ENCODE data around the gene GPC1. TPM values are rescaled to one million over a fixed set of nuclear protein-coding genes. Genes with fewer than 3 reads are reported as not detected.

The GPC1 gene
- total and polyA plus RNA-seq, 2 experiments from 2014 or later: 9.0 to 46.2 TPM

- TF ChIP-seq REST (IDR thresholded peaks at IDR 0.05; ENCODE audit: unreplicated experiment): no peak
- no peak for TF ChIP-seq NANOG (IDR thresholded peaks at IDR 0.05; ENCODE audit: borderline replicate concordance)
- TF ChIP-seq ETS1 (IDR thresholded peaks at IDR 0.05): no peak
- no peak for TF ChIP-seq JUNB (IDR thresholded peaks at IDR 0.05; ENCODE audit: unreplicated experiment)
- no peak for TF ChIP-seq CREB1 (CRISPR knock-in tag; IDR thresholded peaks at IDR 0.05; ENCODE audit: low read depth)
These were observed 2.0 kb downstream of the GPC1 start (continued) for GRCh38 chr2:240437551-240437860.

GRCh38 chr2:240437861-240438809 is 2.7 kb downstream of the GPC1 start:
- Histone ChIP-seq H3K4me1 (ENCODE audit: insufficient read depth) (peaks cover 8% of the 10 kb centered on the region; the same call in 1 of the 2 replicates), H3K36me3 (ENCODE audit: insufficient read depth) (no peaks in the 10 kb centered on the region), H3F3A (replicated peaks; ENCODE audit: low read depth) (0 out of 2 replicates have a peak, but pooled peaks cover 2% of the 10 kb centered on the region), H3K27ac (ENCODE audit: low read depth) (no peak overlapping the region), H3K4me2 (no peak overlapping the region), H2AFZ (no peak overlapping the region), H3K27me3 (ENCODE audit: insufficient read depth) (peaks cover 19% of the 10 kb centered on the region), H3K4me3 (no peak overlapping the region), H3K9me2 (ENCODE audit: insufficient read depth) (no peaks in the 10 kb centered on the region), H3K79me2 (replicated peaks; ENCODE audit: insufficient read depth) (peaks cover 11% of the 10 kb centered on the region; the same call in 1 of the 2 replicates), H4K20me1 (replicated peaks; ENCODE audit: insufficient read depth) (peaks cover 7% of the 10 kb centered on the region)
- Mint-ChIP-seq H3K27me3 (ENCODE audit: insufficient read depth, low read depth, poor library complexity) (peaks cover 25% of the 10 kb centered on the region), H3K27ac (no peak overlapping the region), H3K36me3 (ENCODE audit: low read depth) (no peaks in the 10 kb centered on the region), H3K4me1 (peaks cover 6% of the 10 kb centered on the region; the same call in 2 of the 3 replicates), H3K9me3 (no peaks in the 10 kb centered on the region), H3K4me3 (peak overlapping the region; percentile 68; the same call in 2 of the 3 replicates)
- peak; percentile 64 for ATAC-seq
- TF ChIP-seq STAT1 (IDR thresholded peaks at IDR 0.05; ENCODE audit: unreplicated experiment): no peak
- TF ChIP-seq JUNB (IDR thresholded peaks at IDR 0.05; ENCODE audit: unreplicated experiment): no peak
- TF ChIP-seq CREB1 (CRISPR knock-in tag; IDR thresholded peaks at IDR 0.05; ENCODE audit: low read depth): no peak
- TF ChIP-seq NANOG (IDR thresholded peaks at IDR 0.05; ENCODE audit: borderline replicate concordance): no peak
- TF ChIP-seq CTCF (conservative IDR thresholded peaks at IDR 0.05; ENCODE audit: low read depth in 2 of 2): peak; percentile 80 to 92
- no peak for TF ChIP-seq EZH2 (IDR thresholded peaks at IDR 0.05; ENCODE audit: low read depth, unreplicated experiment)
- TF ChIP-seq ZNF462 (CRISPR knock-in tag; IDR thresholded peaks at IDR 0.05): no peak
- DNase-seq (ENCODE audit: low spot score): peak; percentile 74
